Stimulated activated CD4-positive, alpha-beta T cell treated with anti-CD3 and anti-CD28 coated beads, Interleukin-12 subunit alpha, Interleukin-12 subunit beta, amount 100 ng/mL, for 48 hours (primary cell): ENCODE results near the gene YOD1.
A peak's percentile ranks its signal among the peaks of the same experiment; 100 is the strongest.
"Not testable (repeated sequence)": the region's sequence is repeated elsewhere in the genome, so short reads cannot be mapped to it uniquely, and the experiment has no call there.

ENCODE experiments used
- DNase-seq, 3 donors: peaks; one replicate each; pipeline ENCODE4 v3.0.0-alpha.2; 2020; ENCODE audit warnings: low read depth in 2 of 3, low spot score in 1 of 3

YOD1 gene

GRCh38 chr1:207050480-207051190 is 373 bp downstream of the YOD1 start:
- peak; percentile 84 to 90 (median 87) for DNase-seq

GRCh38 chr1:207049974-207050391 is 1.0 kb downstream of the YOD1 start:
- peak in 2 of 3 donors; percentile 31 to 44 for DNase-seq

GRCh38 chr1:207049514-207049913 is 1.5 kb downstream of the YOD1 start:
- no peak for DNase-seq

GRCh38 chr1:207049054-207049453 is 2.0 kb downstream of the YOD1 start:
- no peak for DNase-seq

- DNase-seq = no peak
These were observed 3.0 kb downstream of the YOD1 start for GRCh38 chr1:207048041-207048440.

GRCh38 chr1:207047505-207047904 is 3.5 kb downstream of the YOD1 start:
- DNase-seq = no peak

- DNase-seq = no peak
These were observed 5.6 kb downstream of the YOD1 start for GRCh38 chr1:207045453-207045852.

- DNase-seq = not testable (repeated sequence)
These were observed 9.6 kb downstream of the YOD1 start for GRCh38 chr1:207041397-207041796.

- no peak for DNase-seq
These were observed 10.9 kb downstream of the YOD1 start for GRCh38 chr1:207040181-207040533.

GRCh38 chr1:207039380-207040180 is 11.4 kb downstream of the YOD1 start:
- no peak for DNase-seq

- no peak for DNase-seq
These were observed 14.1 kb downstream of the YOD1 start for GRCh38 chr1:207036865-207037264.

- DNase-seq = no peak
These were observed 15.0 kb downstream of the YOD1 start for GRCh38 chr1:207035877-207036551.

GRCh38 chr1:207034998-207035397 is 16.0 kb downstream of the YOD1 start:
- no peak for DNase-seq

GRCh38 chr1:207034208-207034607 is 16.8 kb downstream of the YOD1 start:
- no peak for DNase-seq

GRCh38 chr1:207033302-207033701 is 17.7 kb downstream of the YOD1 start:
- no peak for DNase-seq

GRCh38 chr1:207032528-207033017 is 18.4 kb downstream of the YOD1 start, which contains the start of gene C1orf116:
C1orf116 (minus strand) TSS chr1:207032756; CDS start chr1:207027598, 5,158 bp downstream.
- no peak for DNase-seq

- DNase-seq = no peak
These were observed 19.3 kb downstream of the YOD1 start for GRCh38 chr1:207031632-207032264.

GRCh38 chr1:207031016-207031415 is 20.0 kb downstream of the YOD1 start:
- no peak for DNase-seq

GRCh38 chr1:207030522-207031009 is 20.4 kb downstream of the YOD1 start:
- DNase-seq = no peak

GRCh38 chr1:207029701-207030521 is 21.1 kb downstream of the YOD1 start:
- no peak for DNase-seq
